ENCODE measurements around the gene GINS1.

GINS1 gene

DNA sequence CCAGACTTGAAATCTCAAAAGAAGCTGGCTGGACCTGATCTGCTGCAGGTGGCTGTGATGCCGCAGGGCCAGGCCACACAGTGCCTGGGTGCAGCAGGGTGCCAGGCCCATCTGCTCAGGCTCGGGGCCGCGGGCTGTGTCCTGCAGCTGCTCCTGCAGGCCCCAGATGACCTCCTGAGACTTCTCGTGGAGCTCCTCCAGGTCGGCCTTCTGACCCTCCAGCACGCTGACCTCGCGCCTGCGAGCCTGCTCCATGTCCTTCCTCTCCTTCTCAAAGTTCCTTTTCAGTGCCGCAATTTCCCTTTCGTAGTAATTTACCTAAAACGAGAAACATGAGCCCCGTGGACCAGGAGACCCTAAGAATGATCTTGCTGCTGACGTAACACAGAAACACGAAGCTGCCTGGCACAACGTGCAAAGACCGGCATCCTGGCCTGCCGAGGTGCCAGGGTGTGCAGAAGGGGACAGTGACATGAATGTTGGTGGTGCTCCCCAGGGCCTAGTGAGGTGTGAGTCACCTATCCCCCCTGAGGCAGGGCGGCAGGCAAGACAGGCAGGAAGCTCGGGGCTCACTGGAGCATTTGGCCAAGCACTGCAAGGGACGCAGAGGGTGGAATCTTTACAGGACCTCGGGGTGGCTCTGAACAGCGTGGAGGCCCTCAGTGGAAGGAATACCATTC, 71.6 kb downstream of the GINS1 start:
- no peak for DNase-seq

DNA sequence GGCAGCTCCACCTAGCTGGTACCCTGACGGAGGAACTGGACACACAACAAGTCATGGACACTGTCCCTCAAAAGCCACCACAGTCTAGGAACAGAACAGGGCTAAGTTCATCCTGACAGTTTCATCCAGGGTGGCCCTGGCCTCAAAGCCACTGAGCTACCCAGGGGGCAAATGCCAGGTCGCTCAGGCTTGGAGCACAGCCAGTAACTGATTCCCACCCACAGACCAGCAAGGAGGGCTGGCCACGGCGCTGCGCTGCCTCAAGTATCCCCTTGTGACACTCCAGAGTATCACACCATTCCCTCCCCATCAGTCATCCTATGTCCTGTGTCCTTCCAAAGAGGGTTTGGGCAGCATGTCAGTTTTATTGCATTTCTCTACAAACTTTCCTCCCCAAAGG, 72.2 kb downstream of the GINS1 start:
- no peak for DNase-seq

DNA sequence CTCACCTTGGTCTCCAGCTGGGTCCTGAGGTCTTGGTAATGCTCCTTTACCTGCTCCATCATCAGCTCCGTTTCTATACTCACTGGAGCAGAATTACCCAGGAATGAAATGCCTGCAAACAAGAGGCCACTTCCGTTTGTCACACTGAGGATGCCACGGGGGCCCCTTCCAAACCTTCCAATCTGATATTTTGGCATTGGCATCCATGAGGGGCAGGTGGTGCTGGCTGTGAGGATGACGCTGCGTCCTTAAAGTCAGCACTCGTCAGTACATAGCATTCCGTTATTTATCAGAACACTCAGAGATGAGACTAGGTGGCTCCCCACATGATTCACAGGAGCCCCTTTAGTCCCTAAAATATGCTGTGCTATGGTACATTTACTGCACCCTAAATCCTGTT, 72.7 kb downstream of the GINS1 start:
- no peak for DNase-seq

DNA sequence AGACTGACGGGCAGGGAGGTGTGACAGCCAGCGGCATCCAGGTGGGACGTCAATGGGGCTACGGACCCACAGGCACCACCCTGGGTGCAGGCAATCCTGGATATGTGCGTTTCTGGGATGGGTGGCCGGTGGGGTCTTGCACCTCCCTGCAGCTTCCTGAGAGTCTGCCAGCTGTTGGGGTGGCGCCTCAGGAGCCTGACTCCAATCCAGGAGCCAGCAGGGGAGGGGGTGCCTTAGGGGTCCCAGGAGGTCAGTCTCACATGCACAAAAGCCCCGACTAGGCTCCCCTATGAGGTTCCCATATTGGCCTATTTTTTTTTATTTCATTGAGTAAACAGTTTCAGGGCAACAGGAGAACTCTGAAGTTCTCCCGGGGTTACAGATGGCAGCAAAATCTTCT, 73.3 kb downstream of the GINS1 start:
- no peak for DNase-seq

DNA sequence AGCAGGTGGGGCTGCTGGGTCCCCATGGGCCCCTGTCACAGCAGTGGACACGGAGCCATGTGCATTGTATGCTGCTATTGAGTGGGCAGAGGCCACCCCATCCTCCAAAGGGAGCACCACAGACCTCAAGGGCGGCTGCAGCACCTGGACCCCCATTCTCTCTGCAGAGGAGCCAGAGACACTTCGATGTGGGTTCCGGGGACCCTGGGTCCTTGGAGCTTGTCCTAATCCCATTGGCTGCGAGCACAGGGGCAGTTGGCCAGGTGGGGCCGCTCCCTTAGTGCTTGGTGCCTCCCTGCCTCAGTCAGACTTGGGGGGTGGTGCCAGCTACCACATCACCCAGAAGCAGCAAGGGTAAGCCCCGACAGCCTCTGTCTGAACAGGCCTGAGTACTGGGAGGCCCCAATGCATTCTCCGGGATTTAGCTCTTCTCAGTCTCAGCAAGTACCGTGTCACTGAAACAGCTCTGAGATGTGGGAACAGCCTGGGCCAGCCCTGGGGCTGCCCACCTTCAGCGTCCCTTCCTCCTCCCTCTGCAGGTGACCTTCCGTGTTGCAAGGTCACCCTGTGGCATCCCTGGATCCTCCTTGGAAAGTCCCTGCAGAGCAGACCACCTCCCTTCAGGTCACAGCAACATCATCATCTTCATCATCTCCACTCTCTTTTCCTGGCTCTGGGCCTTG, 73.9 kb downstream of the GINS1 start:
- no peak for DNase-seq

DNA sequence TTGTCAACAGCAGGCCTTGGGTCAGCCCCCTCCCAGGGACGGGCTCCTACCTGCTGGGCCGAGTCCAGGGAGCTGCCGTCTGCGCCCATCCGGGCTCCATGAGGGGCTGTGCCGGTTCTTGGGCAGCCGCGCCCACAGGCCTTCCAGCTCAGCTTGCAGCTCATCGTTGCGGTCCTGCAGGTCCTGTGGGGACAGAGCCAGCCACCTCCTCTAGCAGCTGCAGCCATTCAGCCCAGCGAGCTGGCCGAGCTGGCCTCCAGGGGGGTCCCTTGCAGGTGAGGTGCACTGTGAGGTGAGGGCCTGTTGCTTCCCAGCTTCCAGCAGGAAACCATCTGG, 74.4 kb downstream of the GINS1 start:
- DNase-seq: no peak

DNA sequence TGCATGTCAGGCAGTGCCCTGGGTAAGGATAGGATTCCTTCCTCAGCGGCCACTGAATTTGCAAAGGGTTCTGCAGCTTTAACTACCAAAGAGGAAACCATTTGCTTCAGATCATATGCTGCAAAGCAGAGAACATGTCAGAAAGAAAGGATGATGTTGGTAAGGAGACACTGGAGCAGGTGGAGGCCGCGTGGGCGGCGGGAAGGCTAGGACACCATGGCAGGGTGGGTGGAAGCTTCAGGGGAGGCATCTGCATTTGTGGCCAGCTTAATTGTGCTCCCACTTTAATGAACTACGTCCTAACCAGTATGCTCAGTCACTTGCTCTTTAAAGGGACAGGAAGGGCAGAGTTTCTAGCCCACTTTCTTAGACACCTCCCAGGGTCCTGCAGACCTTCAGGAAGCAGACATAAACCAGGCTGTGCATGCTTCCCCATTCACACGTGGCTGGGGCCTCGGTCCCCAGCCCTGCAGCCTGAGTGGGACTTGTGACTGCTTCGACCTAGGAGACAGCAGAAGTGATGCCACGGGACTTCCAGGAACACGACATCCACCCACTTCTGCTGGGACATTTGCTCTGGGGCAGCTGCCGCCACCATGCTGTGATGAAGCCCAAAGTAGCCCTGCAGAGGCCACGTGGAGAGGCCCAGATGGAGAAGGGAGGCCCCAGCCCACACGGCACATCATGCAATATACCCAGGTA, 76.1 kb downstream of the GINS1 start:
- no peak for DNase-seq

DNA sequence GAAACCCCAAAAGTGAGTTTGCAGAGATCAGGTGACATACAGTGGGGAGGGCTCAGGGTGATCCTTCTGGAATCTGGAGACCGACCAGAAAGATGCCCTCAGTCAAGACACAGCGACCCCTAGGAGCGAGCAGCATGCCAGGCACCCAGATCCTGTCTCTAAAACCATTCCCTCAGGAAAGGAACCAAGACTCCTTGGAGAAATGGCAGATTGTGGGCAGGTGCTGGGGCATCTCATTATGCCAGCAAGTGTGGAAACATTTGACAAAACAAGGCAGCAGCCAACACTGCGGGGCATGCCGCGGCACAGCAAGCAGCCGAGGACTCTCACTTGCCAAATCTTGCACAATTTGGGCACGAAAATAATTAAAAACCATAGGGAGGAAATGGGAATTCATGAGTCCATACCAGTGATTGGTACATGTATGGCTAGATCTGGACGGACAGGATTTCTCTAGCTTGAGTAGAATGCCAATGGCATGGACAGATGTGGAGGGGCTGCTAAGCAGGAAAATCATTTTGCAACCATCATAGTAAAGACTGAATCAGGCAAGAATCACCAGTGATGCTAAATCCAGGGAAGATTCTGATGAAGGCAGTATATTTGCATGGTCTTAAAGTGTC, 76.9 kb downstream of the GINS1 start:
- no peak for DNase-seq

DNA sequence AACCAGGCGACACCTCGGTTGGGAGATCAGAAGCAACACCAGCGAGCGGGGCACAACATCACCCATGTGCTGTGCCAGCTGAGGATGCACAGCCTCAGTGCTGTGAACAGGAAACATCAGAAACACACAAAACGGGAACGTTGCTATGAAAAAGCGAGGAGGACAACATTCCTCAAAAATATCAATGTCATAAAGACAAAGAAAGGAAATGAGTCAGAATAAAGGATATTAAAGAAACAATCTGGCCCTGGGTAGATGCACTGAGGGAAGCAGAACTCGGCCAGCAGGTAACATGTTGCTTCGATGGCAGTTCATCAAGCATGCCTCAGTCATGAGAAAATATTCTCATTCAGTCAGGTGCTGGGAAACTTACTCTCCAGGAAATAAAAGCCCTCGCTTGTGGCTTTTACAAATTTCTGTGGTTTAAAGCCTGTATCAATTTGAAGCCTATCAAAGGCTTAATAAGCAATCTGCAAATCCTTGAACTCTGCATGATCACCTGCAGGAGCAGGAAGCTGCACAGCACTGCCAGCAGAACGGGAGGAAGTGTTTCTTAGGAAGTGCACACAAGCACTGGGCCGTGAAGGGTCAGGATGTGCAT, 77.5 kb downstream of the GINS1 start:
- DNase-seq: no peak

DNA sequence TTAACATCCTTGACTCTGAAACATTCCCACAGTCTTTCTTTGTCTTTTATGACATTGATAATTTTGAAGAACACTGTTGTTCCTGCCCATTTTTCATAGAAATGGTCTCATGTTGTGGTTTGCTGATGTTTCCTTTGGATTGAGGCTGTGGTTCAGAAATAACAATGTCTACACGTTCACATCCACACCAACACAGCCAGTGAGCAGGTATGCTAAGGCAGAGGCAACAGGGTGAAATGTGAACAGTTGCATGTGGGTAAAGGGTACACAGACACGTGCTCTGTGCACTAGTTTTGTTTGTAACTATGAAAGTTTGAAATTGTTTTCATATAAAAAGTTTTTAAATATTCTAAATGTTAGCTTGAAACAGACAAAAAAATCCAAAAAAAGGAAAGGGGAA, 78.4 kb downstream of the GINS1 start:
- DNase-seq: no peak

DNA sequence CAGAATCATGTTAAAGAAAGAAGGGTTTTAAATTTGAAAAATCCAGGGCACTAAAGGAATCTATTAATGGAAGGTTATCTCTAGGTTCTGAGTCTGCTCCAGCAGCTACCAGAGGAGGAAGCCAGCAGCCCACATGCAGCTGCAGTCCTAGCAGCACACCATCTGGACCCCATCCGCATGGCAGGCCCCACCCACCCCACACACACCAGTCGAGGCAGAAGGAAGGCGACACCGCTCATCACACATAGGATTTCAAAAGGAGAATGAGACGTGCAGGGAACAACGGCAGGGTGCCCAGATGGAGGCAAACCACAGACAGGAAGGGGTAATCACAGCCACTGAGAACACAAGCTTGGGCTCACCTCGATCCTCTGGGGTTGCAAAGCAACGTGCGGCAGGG, 78.9 kb downstream of the GINS1 start:
- no peak for DNase-seq

DNA sequence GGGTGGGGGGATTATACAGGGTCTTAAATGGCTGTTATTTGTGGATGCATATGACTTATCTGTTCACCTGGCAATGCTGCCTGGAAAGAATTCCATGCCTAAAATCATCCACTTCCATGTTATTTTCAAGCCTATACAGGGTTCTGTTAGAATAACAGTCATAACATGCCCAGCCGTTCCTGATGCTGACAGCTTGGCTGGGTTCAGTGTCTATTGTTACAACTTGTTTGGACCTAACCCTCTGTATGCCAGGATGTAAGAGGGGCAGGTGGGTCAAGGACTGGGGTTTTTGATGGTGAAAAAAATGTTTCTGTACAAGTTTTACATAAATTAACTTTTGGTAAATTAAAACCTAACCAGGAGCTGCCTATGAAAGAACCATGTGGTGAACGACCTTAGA, 79.8 kb downstream of the GINS1 start:
- DNase-seq: no peak

DNA sequence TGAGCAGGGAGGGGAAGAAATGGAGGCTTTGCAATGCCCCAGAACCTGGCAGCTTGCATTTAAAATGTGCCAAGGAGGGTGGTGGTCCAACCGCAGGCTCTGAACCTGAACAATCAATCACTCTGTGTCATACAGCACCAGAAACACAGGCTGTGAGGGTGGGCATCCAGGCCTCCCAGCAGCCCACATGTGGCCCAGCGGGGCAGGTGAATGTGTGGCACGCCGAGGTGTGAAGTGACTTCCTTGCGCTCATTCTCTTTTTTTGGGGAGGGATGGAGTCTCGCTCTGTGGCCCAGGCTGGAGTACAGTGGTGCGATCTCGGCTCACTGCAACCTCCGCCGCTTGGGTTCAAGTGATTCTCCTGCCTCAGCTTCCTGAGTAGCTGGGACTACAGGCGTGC, 80.5 kb downstream of the GINS1 start:
- DNase-seq: no peak

DNA sequence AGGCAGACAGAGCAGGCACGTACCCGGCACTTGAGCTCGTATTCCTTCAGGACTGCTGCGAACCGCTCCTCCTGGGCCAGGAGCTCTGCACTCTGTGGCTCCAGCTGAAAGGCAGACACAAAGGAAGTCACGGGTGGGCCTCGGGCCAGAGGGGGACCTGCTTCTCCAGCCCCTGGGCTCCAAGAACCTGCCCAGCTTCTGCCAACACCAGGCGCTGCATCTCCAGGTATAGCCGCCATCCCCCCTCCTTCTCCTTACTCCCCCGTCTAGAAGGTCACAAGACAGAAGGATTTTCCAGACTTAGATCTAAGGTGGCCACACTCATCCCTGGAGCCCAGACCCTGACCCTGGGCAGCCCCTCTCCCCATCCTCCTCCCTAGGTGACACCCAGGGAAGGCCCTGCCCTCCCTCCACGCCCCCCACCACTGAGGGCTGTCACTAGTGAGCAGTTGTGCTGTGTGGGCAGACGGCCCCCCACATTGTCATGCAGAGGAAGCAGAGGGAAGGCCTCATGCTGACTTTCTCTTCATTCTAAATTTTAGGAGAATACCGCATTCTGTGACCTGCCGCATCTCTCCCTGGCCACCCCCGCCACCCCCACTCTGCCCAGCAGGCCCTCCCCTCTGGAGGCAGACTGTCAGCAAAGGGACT, 81.9 kb downstream of the GINS1 start:
- no peak for DNase-seq

DNA sequence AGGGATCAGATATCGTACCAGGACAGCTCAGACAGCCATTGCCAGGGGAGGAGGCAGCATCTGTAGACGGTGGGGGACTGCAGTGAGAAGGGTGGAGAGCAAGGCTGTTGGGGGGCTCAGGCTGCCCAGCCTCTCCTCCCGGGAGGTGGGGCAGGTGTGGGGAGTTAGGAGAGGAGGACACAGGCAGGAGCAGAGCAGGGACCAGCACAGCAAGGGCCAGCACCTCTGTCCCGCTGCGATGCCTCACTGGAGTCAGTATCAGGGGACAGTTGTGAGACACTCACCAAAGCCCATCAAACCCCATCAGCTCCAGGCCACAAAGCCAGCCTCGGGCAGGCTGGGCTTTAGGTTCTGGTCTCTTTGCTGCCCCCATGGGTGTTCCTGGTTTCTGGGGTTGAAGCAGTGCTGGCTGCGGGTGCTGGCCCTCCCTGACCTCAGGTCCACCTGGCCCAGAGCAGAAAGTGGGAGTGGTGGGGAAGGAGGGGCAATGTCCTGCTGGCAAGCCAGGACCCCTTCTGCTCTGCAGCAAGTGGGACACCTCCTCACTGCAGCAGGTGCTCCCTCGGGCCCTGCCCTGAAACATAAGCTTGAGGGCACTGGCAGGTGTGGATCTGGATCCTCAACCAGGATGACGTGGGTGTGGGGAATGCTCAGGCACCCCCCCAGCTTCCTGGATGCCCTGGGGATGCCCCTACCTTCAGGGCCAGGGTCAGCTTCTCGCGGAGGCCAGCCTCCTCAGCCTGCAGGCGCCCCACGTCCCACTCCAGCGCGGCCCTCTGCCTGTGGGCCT, 83.4 kb downstream of the GINS1 start:
- no peak for DNase-seq

DNA sequence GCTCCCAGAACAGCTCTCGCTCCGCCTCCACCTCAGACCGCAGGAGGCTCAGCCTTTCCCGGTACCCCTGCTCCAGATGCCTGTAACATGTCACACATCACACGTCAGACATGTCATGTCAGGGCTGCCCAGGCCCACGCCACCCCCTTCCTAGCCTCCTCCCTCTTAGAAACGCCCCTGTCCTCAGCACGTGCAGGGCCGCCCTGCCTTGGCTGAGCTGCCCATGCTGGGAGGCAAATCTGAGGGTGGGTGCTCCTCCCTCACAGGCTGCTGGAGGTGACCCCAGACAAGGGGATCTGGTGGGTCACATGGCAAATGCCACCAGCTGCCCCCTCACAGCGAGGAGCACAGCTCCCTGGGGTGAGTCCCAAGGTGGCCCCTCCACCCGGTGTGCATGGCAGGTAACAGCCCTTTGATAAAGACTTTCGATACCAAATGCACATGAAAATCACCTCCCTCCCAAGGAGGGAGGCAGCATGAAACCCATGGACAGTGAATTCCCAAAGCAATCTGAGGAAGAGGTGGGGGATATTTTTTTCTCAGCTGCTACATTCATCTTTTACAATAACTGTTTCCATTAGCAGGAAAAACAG, 84.1 kb downstream of the GINS1 start:
- DNase-seq: no peak

DNA sequence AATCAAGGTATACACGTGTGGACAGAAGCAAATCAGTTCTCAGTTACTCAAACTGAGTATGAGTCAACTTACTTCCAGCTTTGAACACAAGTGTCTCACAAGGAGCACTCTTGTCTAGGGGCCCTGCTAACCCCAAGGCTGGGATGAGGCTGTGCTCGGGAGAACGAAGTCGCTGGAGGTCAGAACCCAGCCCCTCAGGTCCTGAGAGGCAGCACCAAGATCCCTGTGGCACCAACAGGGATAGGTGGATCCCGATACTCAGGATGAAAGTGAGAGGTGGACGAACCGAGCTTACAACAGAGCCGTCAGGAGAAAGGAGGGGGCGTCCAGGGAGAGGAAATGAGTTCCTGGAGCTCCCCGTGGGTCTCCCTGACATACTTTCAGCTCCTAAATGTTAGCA, 85.7 kb downstream of the GINS1 start:
- no peak for DNase-seq

DNA sequence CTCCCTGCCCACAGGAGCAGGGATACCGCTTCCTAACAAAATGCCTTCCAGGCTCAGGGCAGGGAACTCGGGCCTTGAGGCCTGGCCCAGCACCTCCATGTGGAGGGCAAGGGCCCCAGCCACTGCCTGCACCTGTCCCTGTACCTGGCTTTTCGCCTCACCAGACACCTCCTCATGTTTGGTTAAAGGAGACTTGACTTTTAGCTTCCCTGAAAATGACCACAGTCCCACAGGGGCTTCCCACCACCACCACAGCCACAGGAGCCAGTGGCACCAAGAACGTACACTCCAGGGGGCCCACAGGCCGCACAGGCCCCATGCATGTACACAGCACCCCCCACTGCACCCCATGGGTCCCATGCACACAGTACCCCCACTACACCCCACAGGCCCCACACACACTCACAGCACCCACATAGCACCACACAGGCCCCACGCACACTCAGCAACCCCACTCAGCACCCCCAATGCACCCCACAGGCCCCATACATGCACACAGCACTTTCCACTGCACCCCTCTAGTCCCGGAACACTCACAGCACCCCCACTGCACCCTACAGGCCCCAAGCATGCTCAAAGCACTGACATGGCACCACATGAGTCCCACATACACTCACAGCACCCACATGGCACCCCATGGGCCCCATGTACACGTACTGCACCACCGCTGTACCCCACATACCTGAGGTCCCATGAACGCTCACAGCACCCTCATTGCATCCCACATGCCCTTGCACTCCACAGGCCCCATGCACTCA, 86.5 kb downstream of the GINS1 start:
- no peak for DNase-seq

DNA sequence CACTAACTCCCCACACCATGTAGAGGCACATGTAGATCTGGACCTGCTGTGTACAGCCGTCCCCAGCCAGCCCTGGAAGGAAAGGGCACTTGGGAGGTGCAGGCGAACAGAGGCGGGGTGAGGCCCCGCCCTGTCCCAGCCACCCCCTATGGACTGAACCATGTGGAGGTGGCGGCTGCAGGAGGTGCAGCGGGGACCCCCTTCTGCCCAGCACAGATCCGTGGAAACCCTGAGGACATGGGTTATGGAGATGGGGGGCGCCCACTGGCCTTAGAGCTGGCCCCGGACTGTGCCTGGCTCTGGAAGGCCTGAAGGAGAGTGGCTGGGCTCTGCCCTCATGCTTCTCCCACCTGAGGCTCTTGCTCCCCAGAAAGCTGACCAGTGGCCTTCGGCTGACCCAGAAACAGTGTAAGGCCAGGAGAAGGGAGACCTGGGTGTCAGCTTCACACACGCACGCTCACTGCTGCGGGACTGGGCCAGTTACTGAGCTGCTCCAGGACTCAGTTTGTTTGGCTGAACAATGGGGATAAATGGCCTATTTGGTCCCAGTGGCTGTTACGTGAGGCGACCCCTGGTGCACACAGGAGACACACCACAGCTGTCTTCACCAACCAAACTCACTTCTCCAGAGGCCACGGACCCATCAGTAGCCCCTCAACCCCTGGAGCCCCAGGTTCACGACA, 87.2 kb downstream of the GINS1 start:
- no peak for DNase-seq

DNA sequence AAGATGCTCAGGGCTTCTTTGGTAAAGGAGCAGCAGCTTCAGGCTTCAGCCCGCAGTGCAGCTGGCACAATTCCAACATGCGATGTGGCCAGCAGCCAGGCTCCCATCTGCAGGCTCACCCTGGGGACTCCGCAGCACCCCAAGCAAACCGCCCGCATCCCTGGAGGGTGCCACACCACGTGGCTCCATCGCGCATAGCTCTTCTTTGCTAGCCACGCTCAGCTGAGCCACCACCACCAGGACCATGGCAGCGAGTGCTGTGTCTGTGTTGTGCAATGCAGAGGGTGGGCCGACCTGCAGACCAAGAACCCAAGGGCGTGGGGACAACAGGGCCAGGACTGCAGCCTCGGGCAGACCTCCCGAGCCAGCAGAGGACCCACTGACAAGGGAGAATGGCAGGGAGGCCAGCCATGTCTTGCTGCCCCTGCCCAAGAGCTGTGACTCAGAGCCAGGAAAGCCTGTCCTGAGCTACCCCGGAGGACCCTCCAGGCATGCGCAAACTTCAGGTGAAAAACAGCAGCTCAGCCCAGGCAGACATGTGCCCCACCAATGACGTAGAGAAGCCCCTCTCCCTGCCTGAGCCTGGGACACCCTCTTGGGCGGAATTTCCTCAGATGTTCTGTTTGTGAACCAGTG, 87.8 kb downstream of the GINS1 start:
- DNase-seq: no peak

Measured in activated CD8-positive, alpha-beta memory T cell treated with anti-CD3 and anti-CD28 coated beads, Interleukin-2, amount 50 U/mL, for 48 hours (primary cell).